Hindlimb muscle (tissue), 1 donor: Measurements from ENCODE around the gene GLI1. TPM values are rescaled to one million over a fixed set of nuclear protein-coding genes. Genes with fewer than 3 reads are reported as not detected.

Experiments
- DNase-seq: peaks from one replicate; pipeline ENCODE4 v3.0.0-alpha.2; 2013
- polyA plus RNA-seq: library from polyadenylated mRNA; unstranded; fragments of 120-200 nt; gene quantifications from one replicate; pipeline ENCODE4 v1.2.1, GENCODE V29; 2013; ENCODE audit not compliant: insufficient read length

The GLI1 gene
- polyA plus RNA-seq, 1 donor, result 8.2 TPM

- peak; percentile 63 for DNase-seq
Observed at GRCh38 chr12:57461276-57461916, 1.8 kb downstream of the GLI1 start.

DNA sequence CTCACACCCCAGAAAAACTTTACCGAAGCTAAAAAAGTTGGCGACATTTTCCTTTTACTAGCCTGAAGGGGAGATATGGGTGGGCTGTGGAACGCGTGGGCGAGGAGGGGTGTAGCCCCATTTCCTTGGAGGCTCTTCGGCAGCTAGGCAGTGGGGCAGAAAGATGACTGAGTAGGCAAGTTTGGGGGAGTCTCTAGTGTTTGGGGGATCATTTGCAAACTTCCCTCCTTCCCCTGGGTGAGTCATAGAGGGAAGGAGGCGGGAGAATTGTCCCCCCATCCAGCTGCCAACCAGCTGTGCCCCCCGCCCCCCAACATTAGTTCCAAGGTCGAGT is 2.3 kb downstream of the GLI1 start:
- no peak for DNase-seq

- DNase-seq, result peak; percentile 83
Observed at GRCh38 chr12:57462251-57462911, 2.8 kb downstream of the GLI1 start.

GRCh38 chr12:57462912-57463253 is 3.3 kb downstream of the GLI1 start:
- DNase-seq, result no peak

GRCh38 chr12:57464569-57464968 is 5.0 kb downstream of the GLI1 start:
- DNase-seq, result no peak

GRCh38 chr12:57465030-57465746 is 5.6 kb downstream of the GLI1 start:
- no peak for DNase-seq

DNA sequence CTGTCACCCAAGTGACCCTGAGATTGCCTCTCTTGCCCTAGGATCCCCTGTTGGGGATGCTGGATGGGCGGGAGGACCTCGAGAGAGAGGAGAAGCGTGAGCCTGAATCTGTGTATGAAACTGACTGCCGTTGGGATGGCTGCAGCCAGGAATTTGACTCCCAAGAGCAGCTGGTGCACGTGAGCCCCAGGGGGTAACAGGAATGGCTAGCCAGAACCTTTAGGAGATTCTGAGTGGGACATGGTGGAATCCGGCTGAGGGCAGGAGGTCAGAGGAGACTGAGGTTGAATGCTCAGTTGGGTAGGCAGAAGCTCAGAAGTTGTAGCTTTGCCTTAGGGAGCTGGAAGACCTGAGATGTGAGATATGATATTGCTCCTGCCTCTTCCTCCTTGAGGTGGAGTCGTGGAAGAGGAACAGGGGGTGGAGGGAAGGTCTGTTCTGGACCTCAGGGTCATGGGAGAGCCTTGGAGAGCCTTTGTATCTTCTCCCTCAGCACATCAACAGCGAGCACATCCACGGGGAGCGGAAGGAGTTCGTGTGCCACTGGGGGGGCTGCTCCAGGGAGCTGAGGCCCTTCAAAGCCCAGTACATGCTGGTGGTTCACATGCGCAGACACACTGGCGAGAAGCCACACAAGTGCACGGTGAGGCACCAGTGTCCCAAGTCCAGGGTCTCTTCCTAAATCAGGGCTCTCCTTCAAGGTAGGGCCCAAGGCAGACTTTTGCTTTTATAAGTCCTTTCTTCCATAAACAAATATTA is 6.3 kb downstream of the GLI1 start:
- DNase-seq, result no peak

DNA sequence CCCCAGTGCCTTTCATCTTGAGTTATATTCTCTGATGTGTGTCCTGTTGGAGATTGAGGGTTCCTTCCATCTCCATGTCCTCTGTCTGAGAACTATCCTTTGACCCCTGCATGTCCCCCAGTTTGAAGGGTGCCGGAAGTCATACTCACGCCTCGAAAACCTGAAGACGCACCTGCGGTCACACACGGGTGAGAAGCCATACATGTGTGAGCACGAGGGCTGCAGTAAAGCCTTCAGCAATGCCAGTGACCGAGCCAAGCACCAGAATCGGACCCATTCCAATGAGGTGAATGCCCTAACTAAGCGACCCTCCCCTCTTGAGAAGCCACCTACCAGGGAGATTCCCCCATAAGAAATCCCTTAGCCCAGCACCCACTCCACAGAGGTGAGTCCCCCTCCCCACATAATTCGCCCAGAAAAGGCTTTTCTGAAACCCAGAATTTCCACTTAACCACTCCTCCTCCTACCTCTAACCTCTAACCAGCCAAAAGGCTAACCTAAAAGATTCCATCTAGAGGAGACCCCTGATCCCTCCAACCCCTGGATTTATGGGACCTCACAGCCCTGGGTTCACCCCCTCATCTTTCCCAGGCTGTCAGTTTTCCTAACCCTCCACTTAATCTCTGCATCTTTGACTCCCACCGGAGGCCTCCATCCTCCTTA is 7.8 kb downstream of the GLI1 start:
- DNase-seq, result no peak

- no peak for DNase-seq
Observed at GRCh38 chr12:57467915-57468314, 8.3 kb downstream of the GLI1 start.

DNA sequence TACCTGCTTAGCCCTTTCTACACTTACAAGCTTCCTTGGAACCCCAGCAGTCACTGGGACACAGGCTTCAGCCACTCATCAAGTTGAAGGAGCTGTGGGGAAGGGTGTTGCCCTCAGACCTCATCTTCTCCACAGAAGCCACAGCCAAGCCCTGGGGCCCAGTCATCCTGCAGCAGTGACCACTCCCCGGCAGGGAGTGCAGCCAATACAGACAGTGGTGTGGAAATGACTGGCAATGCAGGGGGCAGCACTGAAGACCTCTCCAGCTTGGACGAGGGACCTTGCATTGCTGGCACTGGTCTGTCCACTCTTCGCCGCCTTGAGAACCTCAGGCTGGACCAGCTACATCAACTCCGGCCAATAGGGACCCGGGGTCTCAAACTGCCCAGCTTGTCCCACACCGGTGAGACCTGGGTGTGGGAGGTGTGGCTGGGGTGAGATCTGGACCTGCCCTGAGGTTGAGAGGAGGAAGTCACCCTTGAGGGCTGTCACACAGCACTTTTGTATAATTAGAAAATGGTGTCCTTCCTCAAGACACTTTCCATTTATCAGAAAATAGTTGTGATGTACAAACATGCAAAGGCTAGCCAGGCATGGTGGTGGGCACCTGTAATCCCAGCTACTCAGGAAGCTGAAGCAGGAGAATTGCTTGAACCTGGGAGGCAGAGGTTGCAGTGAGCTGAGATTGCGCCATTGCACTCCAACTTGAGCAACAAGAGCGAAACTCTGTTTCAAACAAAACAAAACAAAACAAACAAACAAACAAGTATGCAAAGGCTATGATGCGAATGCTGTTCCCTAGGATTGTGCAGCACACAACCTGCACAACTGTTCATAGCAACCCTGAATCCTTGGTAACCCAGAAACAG is 9.9 kb downstream of the GLI1 start:
- no peak for DNase-seq

DNA sequence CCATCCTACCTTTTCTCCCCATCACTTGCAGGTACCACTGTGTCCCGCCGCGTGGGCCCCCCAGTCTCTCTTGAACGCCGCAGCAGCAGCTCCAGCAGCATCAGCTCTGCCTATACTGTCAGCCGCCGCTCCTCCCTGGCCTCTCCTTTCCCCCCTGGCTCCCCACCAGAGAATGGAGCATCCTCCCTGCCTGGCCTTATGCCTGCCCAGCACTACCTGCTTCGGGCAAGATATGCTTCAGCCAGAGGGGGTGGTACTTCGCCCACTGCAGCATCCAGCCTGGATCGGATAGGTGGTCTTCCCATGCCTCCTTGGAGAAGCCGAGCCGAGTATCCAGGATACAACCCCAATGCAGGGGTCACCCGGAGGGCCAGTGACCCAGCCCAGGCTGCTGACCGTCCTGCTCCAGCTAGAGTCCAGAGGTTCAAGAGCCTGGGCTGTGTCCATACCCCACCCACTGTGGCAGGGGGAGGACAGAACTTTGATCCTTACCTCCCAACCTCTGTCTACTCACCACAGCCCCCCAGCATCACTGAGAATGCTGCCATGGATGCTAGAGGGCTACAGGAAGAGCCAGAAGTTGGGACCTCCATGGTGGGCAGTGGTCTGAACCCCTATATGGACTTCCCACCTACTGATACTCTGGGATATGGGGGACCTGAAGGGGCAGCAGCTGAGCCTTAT is 10.8 kb downstream of the GLI1 start:
- no peak for DNase-seq

GRCh38 chr12:57470970-57471656 is 11.5 kb downstream of the GLI1 start:
- DNase-seq, result no peak

GRCh38 chr12:57471661-57472060 is 12.1 kb downstream of the GLI1 start:
- DNase-seq, result no peak

GRCh38 chr12:57472391-57472790 is 12.8 kb downstream of the GLI1 start:
- DNase-seq, result no peak

GRCh38 chr12:57473392-57473791 is 13.8 kb downstream of the GLI1 start:
- no peak for DNase-seq

GRCh38 chr12:57473886-57474285 is 14.3 kb downstream of the GLI1 start:
- DNase-seq, result no peak

DNA sequence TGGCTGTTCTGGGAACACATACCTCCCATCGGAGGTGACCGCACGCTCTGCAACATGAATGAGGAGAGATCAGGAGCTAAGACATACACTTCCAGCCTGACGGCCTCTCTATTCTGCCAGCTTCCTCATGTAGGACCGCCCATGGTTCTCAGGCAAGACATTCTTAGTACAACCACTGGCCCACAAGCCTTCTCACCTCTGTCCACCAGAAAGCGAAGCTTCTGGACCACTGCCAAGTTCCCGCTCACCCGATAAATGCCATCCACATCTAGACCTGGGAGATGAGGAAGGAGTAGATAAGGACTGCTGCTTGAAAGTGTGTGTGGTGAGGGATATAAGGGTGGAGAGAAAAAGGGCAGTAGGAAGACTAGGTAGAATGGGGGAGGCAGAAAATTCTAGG is 14.8 kb downstream of the GLI1 start:
- DNase-seq, result no peak

GRCh38 chr12:57474862-57475261 is 15.3 kb downstream of the GLI1 start:
- no peak for DNase-seq

- DNase-seq, result no peak
Observed at GRCh38 chr12:57475271-57476161, 15.9 kb downstream of the GLI1 start.
